GM19351 (cell line): ENCODE results near the gene SEMA4C.

Experiments
- ATAC-seq: cut with Tn5 transposase; IDR thresholded peaks from one replicate; pipeline ENCODE4 v1.9.1; 2021; ENCODE audit warnings: mild to moderate bottlenecking, moderate library complexity; ENCODE audit not compliant: unreplicated experiment

SEMA4C gene, protein sequence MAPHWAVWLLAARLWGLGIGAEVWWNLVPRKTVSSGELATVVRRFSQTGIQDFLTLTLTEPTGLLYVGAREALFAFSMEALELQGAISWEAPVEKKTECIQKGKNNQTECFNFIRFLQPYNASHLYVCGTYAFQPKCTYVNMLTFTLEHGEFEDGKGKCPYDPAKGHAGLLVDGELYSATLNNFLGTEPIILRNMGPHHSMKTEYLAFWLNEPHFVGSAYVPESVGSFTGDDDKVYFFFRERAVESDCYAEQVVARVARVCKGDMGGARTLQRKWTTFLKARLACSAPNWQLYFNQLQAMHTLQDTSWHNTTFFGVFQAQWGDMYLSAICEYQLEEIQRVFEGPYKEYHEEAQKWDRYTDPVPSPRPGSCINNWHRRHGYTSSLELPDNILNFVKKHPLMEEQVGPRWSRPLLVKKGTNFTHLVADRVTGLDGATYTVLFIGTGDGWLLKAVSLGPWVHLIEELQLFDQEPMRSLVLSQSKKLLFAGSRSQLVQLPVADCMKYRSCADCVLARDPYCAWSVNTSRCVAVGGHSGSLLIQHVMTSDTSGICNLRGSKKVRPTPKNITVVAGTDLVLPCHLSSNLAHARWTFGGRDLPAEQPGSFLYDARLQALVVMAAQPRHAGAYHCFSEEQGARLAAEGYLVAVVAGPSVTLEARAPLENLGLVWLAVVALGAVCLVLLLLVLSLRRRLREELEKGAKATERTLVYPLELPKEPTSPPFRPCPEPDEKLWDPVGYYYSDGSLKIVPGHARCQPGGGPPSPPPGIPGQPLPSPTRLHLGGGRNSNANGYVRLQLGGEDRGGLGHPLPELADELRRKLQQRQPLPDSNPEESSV

DNA sequence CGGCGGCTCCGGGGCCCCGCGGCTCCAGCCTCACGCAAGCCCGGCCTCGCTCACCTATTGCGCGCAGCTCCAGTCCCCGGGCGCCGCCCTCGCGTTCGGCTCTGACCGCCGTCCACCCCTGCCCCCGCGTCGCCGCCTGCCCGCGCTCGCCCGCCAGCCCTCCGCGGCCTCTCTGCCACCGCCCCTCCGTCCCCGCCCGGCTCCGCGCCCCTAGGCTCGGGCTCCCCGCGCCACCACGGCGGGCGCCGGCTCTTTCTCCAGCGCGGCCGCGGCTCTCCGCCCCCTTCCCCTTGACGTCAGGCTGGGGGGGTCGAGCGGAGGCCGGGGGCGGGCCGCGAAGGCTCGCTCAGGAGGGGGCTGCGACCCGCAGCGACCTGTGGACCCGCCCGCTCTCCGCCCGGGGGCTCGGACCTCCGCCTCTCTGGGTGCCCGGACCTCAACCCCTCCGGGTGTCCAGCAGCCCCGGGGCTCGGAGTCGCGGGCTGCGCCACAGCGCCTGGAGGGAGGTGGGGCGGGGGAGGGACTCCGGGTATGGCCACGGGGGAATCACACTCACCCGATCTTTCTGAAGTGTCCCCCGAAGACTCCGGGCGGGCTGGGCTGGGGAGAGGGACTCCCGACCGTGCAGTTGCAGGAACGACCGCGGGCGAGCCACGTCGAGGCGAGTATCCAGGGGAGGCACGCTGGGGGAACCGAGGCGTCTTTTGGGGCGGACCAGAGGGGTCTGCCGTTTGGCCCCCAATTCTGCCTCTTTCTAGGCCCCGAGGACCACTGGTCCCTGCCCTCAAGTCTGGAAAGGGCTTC is at the start of gene SEMA4C:
TSS of gene SEMA4C (minus strand) at position 259 of the 804 bp plus-strand sequence. CDS start 2,194 bp downstream, outside the sequence.
- no peak for ATAC-seq

DNA sequence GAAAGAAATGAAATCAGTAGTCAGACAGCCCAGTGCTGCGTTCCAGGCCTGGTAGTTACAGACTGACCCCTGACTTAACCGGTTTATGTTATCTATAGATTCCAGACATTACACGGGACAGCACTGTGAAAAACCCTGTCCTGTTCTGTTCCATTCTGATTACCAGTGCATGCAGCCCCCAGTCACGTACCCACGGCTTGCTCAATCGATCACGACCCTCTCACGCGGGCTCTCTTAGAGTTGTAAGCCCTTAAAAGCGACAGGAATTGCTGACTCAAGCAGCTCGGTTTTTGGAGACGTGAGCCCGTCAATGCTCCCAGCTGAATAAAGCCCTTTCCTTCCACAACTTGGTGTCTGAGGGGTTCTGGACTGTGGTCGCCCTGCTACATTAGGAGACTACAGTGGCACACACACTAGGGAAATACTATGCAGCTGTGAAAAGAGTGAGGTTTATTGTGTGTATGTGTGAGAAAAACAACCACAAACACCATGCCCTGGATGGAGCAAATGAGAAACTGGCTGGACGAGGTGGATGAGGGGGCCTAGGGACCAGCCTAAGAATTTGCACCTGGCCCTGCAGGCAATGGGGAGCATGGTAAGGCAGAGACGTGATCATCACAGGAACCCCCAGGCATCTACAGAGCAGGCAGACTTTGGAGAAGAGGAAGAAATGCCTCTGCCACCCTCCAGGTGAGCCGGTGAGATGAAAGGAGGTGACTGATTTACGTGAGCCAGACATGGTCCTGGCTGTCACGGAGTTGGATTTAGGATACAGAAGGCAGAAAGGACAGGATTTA is 49.1 kb upstream of the SEMA4C start:
- no peak for ATAC-seq

DNA sequence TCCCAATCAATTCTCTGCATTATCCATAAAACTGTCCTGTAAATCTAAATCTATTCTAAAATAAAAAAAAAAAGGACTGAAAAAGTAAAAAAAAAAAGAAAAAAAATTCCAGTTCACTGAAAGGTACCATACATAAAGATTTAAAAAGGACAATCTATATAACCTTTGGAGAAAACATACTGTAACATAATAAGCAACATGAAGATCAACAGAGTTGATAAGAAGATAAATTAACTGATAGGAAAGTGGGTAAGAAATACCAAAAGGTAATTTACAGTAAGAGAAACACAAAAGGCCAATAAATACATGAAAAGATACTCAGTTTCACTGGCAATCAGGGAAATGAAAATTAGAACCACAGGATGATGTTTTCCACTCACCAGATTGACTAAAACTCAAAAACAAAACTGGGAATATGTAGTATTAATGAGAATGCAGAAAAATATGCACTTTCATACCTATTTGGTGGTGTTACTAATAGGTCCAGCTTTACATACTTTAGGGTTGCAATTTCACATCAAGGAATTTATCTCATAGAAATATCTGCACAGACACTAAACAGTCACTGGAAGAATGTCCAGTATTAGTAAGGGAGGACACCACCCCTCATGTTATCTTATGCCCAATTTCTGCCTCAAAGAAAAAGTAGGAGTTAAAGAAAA is 48.3 kb upstream of the SEMA4C start:
- no peak for ATAC-seq

DNA sequence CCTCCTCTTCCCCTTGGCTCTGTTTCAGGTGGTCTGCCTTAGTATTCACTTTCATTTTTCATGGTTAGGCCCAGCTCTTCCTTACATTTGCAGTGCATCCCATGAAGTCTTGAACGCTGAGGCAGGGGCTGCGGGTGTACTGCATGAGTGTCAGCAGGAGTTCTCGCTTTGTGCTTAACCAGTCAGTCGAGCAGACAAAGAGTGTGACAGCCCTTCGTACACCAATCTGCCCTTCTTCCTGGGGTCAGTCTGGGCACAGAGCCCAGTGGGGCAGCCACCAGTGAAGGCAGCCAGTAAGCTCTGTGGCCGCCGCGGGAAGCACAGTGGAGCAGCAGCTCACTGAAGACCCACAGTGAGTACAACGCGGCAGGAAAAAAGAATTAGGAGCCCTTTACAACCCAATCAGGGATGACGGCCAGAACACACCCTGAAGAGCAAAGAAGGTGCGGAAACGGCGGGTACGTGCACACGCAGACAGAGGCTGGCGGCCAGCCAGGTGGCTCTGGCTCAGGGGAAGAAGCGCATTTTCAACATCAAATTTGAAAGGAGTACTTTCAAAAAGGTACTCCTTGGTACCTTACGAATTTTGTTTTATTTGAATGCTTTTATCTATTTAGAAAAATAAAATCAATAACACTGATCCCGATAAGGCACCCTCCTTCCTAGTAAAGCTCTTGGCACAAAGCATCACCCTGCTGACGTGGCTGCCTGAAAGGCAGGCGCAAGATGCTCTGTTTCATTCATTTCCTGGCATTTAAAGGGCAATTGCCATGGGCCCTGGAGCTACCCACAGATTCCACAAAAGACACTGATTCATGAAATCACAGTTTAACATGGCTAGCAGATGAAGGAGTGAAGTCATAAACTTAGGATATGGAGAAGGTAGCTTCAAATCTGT is 47.0 kb upstream of the SEMA4C start:
- no peak for ATAC-seq

DNA sequence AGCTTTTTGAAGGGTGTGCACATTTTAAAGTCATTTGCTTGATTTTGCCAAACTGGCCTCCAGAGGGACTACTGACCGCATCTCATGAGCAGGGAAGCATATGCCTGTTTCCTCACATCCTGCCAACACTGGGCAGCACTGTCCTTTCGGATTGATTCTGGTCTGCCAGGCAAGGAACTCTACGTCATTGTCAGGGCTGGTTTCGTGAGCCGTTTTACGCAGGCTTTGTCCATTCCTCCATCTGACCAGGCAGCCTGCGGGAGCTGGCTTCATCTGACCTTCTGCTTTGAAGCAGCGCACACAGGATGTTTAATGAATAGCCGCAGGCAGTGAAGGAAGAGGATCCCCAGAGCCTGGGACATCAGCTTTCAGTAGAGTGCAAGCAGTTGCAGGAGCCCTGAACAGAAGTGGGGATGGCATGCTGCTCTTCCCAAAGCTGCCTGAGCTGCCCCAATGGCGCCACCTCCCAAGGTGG is 46.3 kb upstream of the SEMA4C start:
- ATAC-seq = no peak

DNA sequence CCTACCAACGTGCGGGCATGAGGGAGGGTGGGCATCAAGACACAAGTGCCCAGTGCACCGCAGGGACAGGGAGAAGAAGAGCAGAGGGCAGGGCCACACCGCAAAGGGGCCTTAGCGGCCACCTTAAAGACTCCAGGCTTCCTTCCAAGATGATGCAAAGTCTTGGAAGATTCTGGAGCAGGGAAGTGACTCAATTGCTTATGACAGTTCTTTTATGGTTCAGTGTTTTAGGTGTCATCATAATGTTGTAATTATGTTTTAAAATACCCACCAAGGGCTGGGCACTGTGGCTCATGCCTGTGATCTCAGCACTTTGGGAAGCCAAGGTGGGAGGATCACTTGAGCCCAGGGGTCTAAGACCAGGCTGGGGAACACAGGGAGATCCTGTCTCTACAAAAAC is 44.5 kb upstream of the SEMA4C start:
- ATAC-seq = no peak

DNA sequence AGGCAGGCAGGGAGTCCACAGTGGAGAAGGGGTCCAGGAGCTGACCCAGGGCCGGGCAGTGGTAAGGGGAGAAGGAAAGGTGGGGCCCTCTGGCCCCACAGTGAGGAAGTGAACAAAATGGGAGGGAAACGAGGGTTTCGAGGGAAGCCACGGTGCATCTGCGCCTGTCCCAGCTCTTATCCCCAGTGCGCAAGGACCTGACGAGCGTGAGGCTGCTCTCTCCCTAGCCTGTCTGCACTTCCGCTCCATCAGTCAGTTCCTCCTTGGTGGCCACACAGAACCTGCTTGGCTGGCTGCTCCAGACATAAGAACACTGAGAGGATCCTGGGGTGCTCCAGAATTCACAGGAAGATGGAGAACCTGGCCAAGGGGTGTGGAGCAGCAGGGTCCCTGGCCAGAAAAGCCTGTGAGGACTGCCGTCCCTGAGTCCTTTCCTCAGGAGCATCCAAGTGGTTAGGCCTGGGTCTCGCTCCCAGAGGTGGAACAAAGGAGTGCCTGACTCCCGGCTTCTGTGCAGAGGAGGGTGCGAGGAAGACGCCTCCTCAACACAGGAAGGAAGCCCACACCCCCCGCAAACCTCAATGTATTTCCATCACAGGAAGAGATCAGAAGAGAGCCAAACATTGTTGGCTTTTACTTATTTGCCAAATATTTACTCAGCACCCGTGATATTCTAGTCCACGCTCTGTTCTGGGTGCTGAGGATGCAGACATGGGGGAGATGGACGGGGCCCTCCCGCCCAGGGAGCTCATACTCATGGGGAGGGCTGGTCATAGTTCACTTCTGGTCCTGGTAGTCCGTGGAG is 43.7 kb upstream of the SEMA4C start:
- no peak for ATAC-seq

DNA sequence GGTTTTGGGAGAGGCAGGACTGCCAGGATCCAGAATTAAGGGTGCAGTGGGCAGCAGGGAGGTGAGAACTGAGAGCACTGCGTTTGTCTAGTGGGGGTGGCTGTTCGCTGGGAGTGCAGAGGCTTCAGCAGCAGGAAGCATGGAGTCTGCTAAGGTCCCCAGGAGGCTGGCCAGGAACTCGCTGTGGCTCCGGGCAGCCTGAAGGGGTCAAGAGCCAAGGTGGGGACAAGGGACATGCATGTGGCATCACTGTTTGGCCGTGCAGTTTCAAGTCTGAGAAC is 43.2 kb upstream of the SEMA4C start:
- no peak for ATAC-seq

DNA sequence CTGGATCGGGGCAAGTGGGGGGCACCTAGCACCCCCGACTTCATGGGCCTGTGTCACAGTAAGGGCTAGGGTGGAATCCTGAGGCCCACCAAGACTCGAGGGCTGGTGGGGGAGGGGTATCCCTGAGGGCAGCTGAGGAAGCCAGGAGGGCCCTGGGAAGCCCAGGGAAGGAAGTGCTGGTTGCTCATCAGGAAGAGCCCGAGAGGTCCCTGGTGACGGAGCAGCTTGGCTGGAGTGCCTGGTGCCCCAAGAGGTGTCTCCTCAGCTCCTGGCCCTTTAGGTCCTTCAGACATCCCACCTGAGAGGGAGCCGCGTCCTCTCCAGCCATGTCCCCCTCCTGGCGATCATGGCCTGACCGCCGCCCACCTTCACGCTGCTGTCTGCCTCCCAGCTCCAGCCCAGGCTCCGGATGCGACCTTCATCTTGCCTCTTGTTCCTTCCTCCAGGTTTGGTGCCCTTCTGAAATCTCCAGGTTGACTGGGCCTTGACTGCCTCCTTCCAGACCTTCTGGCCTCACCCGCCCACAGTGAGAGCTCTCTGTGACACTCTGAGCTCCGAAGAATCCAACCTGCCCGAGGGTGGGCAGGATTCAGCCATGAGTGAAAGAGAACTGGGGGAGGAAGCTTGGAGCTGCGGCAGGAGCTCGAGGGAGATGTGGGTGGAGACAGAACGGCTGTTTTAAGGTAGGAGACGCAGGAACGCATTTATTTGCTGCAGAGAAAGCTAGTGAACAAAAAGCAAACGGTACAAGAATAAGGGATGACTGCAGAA is 42.7 kb upstream of the SEMA4C start:
- ATAC-seq = no peak

DNA sequence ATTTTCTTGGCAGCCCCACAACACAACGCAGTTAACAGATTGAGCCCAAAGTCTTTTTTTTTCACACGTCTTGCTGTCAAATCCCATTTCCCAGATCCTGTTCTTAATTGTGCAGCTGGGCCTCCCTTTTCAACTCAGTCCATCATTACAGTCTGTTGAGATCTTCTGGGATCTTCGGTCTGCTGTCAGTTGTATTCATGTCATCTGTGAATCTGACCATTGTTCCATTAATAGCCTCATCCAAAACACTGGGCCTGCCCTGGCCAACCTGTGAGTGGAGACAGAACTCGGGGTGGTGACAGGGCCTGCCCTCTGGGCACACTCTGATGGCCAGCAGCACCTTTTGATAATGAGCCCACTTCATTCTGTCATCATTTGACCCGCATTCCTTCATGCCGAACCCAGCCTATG is 39.7 kb upstream of the SEMA4C start:
- ATAC-seq = no peak

DNA sequence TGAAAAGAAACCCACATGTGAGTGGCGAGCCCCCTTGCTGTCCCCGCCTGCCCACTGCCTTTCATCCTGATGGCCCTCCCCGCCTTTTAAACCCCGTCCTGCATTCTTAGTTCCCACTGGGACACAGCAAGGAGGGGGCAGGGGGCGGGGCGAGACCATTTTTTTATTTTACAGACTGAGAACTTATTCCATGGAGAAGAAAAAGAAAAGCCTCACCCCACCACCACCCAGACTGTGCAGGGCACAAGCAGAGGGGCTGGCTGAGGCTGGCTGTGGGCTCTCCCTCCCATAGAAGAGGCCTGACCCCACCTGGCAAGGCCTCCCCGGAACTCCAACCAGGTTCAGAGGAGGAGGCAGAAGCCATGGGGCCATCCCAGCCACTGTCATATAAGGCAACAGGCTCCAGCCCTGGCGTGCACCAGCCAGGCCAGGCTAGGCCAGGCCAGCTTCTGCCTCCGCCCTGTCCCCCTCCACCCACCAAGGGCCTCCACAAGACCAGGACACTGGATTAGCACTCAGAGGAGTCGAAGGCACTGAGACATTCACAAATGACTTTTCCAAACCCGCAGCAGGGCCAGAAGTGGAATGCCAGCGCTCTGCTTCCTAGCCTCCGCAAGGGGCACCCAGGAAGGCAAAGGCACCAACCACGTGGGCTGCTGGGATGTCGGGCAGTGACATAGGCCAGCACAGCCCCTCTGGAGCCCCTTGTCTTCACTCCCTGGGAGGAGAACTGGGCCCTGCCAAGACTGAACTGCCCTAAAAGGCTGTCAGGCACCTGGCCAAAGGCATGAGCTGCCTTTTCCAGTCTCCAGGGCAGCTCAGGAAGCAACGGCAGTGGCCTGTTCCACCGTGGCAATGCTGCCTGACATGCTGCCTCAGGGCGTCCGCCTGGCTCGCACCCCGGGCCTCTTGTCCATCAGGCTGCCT is 37.5 kb upstream of the SEMA4C start:
- no peak for ATAC-seq

DNA sequence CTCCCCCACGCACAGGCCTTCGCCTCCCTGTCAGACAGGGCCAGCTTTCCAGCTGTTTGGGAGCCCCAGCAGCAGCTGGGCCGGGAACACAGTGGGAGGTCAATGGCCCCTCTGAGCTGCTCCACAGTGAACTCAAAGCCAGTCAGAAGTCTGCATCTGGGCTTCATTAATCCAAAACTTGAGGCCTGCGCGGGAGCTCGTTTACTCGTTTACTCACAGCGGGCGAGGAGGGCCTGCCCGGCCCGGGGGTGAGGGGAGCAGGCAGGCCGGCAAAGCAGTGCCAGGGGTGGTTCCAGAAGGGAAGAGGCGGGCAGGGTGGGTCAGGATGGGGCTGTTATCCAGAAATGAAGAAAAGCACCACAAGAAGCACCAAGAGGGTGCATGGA is 36.8 kb upstream of the SEMA4C start:
- ATAC-seq = no peak

DNA sequence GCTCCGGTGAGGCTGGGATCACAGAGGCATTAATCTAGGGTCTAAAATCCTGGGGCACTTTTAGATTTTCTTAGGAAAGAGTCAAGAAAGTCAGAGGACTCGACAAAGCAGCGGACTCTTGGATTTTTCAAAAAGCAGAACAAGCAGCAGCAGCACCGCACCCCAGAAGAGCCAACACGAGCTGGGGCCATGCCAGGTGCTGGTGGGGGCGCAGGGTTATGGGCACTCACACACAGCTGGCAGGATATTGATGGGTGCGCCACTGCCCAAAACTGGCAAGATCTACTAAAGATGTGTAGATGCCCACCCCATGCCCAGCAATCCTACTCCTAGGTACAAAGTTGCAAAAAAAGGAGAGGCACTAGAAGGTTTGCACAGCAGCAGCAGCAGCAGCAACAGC is 33.9 kb upstream of the SEMA4C start:
- ATAC-seq = no peak

DNA sequence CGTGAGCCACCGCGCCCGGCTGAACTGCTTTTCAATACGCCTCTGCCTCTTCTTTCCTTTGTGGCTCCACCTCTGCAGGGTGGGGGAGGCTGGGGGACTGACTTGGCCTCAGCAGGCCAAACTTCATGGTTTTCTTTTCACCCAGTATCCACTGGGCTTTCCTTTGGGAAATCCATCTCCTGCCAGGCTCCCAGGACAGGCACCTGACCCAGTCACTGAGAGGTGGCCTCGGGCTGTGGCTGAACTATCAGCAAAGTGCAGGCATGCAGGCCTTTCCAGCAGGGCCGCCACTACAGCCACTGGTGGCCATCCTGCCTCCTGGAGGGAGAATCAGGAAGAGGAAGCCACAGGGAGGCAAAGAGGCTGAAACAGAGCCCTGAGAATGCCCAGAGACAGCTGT is 33.4 kb upstream of the SEMA4C start:
- no peak for ATAC-seq

DNA sequence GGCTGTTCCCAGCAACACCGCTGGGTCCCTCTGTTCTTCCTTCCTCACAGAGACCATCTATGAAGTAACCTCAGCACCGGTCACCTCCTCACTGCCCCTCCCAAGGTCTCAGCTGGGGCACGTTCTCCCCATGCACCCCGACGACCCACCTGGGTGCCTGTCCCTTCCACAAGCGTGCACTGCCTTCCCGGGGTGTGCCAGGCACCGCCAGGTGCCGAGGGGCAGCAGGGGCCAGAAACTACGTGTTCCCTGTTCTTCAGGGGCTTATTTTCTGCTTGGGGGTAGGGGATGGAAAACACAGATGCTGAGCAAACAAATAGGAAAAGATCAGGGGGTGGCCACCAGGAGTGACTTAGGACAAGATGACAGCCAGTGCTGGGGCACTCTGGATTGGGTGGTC is 30.4 kb upstream of the SEMA4C start:
- ATAC-seq = no peak

DNA sequence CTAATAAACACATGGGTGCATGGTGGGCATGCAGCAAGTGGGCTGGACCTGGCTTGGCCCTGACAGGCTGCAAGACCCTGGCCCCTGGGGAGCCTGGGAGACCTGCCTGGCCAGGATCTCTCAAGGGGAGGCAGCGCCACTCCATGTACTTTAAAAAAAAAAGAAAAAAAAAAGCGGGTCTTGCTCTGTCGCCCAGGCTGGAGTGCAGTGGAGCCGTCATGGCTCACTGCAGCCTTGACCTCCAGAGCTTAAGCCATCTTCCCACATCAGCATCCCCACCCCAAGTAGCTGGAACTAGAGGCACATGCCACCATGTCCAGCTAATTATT is 29.5 kb upstream of the SEMA4C start:
- no peak for ATAC-seq
